ENCODE results near the gene TIMM22.
"Not testable (repeated sequence)": the region's sequence is repeated elsewhere in the genome, so short reads cannot be mapped to it uniquely, and the experiment has no call there.

Gene TIMM22

DNA sequence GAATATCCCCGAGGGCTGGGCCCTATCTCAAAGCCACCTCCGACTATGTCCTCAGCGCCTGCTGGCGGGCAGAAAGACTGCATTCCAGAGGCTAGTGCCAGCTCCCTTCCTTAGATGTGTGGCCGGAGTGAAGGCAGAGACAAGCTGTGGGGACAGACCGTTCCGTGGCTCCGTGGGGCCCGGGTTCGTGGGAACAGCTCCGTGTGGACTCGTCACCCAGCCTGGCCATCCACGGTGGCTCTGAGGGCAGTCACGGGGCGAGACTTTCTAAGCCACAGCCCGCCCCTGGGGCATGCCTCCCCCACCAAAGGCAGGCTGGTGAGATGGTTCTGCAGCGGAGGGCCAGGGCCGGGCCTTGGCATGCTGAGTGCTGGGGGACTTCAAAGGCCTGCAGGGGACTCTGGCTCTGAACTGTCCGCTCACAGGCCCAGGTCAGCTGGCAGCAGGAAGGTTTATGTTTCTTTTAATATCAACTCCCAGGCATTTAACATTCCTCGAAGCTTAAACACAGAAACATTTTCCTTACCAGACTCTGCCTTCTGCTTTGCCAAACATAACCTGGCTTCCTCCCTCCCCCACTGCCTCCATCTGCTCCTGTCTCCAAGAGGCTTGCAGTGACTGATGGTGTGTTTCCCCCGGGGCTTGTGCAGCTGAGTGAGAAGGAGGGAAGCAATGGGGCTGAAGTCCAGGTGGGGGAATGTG, 50.4 kb downstream of the TIMM22 start:
- no peak for DNase-seq (ENCODE audit: low read depth)
- TF ChIP-seq, protein P1, sequence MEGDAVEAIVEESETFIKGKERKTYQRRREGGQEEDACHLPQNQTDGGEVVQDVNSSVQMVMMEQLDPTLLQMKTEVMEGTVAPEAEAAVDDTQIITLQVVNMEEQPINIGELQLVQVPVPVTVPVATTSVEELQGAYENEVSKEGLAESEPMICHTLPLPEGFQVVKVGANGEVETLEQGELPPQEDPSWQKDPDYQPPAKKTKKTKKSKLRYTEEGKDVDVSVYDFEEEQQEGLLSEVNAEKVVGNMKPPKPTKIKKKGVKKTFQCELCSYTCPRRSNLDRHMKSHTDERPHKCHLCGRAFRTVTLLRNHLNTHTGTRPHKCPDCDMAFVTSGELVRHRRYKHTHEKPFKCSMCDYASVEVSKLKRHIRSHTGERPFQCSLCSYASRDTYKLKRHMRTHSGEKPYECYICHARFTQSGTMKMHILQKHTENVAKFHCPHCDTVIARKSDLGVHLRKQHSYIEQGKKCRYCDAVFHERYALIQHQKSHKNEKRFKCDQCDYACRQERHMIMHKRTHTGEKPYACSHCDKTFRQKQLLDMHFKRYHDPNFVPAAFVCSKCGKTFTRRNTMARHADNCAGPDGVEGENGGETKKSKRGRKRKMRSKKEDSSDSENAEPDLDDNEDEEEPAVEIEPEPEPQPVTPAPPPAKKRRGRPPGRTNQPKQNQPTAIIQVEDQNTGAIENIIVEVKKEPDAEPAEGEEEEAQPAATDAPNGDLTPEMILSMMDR (IDR thresholded peaks at IDR 0.05; ENCODE audit: control insufficient read depth, insufficient read depth, low read depth, low read length, missing control alignments) = no peak
- H3K4me3 ChIP-seq (ENCODE audit: control insufficient read depth, low read depth, low read length) = no peak overlapping the region

DNA sequence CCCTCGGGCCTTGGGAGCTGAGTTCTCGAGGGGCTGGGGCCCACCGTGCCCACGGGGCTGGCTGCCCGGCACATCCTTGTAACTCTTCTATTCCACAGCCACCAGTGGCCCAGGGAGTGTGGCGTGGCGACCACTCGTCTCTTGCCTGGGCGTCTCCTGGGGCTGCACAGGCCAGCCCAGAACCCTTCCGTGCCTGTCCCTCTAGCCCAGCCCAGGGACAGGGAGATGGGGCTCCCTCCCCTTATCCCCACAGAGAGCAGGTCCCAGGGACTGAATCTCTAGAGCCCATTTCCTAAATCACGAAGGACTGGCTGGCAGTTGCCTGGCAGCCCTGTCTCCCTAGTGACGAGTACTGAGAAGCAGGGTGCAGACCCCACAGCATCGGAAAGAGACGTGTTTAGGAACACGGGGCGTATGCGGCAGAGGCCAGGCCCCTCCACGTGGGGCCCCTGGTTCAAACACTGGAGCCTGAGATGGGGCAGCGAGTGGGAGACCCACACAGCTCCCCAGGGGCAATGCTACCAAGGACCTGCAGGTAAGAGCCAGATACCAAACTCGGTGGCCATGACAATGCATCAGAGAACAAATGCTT, 51.0 kb downstream of the TIMM22 start:
- no peak overlapping the region for H3K4me3 ChIP-seq (ENCODE audit: control insufficient read depth, low read depth, low read length)
- no peak for DNase-seq (ENCODE audit: low read depth)
- TF ChIP-seq, protein P1 (IDR thresholded peaks at IDR 0.05; ENCODE audit: control insufficient read depth, insufficient read depth, low read depth, low read length, missing control alignments) = no peak

DNA sequence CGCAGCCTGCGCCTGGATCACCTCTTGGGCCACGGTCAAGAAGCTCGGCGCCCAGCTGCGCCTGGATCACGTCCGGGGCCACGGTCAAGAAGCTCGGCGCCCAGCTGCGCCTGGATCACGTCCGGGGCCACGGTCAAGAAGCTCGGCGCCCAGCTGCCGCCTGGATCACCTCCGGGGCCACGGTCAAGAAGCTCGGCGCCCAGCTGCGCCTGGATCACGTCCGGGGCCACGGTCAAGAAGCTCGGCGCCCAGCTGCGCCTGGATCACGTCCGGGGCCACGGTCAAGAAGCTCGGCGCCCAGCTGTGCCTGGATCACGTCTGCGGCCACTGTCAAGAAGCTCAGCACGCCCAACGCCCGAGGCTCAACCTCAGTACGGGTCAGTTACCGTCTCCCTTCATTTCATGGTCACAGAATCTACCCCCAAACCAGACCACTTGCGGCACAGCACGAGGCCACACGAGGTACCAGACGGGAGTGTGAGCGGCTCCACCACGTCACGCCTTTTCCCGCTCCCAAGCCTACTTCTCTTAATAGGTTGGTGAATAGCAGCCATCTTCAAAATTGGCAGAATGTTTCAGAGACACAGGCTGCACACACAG, 51.7 kb downstream of the TIMM22 start:
- H3K4me3 ChIP-seq (ENCODE audit: control insufficient read depth, low read depth, low read length); DNase-seq (ENCODE audit: low read depth): not testable (repeated sequence)

DNA sequence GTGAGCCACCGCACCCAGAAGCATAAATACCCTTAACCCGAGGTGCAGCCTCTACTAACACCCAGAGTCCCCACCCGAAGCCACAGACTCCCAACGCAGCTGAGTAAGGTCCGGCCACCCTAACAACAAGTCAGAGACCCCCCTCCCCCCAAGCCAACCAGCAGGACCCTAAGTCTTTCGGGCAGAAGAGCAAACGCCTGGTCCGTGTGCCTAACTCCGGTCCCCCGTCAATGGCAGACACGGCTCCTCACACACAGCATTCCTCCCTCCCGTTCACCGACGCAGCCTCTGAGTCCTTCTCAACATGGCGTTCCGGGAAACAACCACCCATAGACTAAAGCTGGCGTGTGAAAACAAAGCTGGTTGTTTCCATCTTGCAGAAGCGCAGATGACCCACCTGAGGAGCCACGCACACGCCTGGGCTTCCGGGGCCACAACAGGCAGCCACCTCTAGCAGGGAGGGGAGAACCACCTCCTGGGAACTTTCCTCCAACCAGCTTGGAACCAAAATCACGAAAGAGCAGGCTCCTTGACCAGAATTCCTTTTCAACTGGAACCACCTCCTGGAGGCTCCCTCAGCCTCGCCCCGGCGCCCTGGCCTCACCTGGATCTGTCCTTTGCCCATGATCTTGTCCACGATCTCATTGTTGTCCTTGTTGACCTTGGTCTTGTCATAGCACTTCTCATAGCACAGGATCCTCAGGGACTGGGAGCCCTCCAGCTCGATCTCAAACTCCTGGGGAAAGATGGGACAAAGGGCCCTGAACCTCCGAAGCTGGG, 52.7 kb downstream of the TIMM22 start:
- H3K4me3 ChIP-seq (ENCODE audit: control insufficient read depth, low read depth, low read length) = no peak overlapping the region
- DNase-seq (ENCODE audit: low read depth) = no peak
- TF ChIP-seq, protein P1 (IDR thresholded peaks at IDR 0.05; ENCODE audit: control insufficient read depth, insufficient read depth, low read depth, low read length, missing control alignments) = no peak

DNA sequence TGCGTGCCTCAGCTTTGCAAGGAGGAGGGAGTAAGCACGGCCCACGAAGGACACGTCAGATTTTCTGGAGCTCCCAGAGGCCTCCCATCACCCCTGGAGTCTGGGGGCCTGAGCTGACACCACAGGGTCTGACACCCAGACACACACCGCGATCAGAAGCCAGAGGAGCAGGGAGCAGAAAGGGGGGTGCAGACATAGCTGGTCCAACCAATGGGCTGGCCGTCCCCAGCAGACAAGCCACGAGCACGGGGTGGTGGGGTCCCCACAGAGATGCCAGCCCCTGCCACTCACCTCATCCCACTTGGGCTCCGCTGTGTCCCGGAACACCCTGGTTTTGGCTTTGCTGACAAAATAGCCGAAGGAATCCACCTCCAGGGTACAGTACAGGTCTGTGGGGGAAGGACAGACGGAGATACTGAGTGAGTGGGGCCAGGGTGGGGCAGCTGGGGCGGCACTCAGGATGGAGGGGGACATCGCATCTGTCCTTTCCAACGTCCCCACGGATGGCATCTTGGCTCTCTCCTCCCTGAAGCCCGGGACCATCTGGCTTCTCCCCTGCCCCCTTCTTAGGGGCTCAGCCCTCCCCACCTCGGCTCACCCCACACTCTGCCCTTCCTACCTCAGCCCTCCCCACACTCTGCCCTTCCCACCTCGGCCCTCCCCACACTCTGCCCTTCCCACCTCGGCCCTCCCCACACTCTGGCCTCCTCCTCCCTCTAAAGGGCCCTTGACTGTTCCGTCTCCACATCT, 53.5 kb downstream of the TIMM22 start:
- no peak overlapping the region for H3K4me3 ChIP-seq (ENCODE audit: control insufficient read depth, low read depth, low read length)
- TF ChIP-seq, protein P1 (IDR thresholded peaks at IDR 0.05; ENCODE audit: control insufficient read depth, insufficient read depth, low read depth, low read length, missing control alignments) = no peak
- no peak for DNase-seq (ENCODE audit: low read depth)

DNA sequence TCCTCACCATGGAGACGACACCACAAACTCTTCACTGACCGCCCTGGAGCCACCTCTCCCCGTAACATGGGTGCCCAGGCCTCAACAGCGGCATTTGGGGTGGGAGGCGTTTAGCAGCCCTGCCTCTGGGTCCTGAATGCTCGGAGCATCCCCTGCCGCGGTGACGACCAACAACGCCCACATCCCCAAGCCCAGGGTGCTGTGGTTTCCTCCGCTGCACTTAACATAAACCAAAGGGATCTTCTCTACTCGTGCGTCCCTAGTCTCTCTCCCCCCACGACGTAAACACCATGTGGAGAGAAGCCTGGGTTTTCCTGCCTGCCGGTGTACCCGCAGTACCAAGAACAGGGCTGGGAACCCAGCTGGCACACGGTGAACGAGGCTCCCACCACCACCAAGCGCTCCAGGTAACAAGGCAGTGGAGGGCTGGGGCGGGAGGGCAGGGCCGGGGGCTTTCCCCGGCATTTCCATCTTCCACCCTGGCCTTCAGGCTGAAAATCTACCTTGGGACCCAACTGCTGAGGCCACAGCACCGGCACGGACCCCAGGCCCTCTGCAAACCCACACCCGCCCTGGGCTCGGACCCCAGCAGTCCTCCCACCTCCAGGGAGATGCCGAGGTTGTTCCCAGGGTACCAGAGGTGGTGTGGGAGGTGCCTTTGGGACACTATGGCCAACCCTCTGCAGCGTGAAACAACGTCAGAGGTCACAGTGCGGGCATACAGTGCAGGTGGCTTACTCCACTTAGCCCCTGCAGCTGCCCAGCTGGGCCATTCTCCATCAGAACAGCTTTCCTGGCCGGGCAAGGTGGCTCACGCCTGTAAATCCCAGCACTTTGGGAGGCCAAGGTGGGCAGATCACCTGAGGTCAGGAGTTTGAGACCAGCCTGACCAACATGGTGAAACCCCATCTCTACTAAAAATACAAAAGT, 54.3 kb downstream of the TIMM22 start:
- TF ChIP-seq, protein P1 (IDR thresholded peaks at IDR 0.05; ENCODE audit: control insufficient read depth, insufficient read depth, low read depth, low read length, missing control alignments) = no peak
- no peak overlapping the region for H3K4me3 ChIP-seq (ENCODE audit: control insufficient read depth, low read depth, low read length)
- DNase-seq (ENCODE audit: low read depth) = no peak

All from AG09309 (cell line).